DND-41 (cell line): ENCODE data around the gene FRZB.

Experiments
- ATAC-seq: fragments of 200-7000 bp; cut with Tn5 transposase; 3 replicates; pipeline ENCODE4 v1.9.1; 2021; ENCODE audit warnings: low read depth; ENCODE audit not compliant: insufficient read depth
- DNase-seq: peaks from one replicate; pipeline ENCODE4 v3.0.0-alpha.2; 2020
- H2AFZ ChIP-seq: 2 replicates; pipeline ENCODE4 v1.6.0; 2012; ENCODE audit warnings: low read depth, low read length
- H3K27ac ChIP-seq: 2 replicates; pipeline ENCODE4 v1.5.1; 2012; ENCODE audit warnings: low read length, inconsistent platforms
- H3K27me3 ChIP-seq: fragments of 200-600 bp; sonication (generic); 2 replicates; pipeline ENCODE4 v1.6.0; 2012; ENCODE audit warnings: low read length, mild to moderate bottlenecking, inconsistent platforms; ENCODE audit not compliant: insufficient read depth, poor library complexity
- H3K36me3 ChIP-seq: 2 replicates; pipeline ENCODE4 v1.5.1; 2012; ENCODE audit warnings: low read length, inconsistent platforms; ENCODE audit not compliant: insufficient read depth
- H3K4me1 ChIP-seq: 2 replicates; pipeline ENCODE4 v1.5.1; 2012; ENCODE audit warnings: mild to moderate bottlenecking, low read length; ENCODE audit not compliant: insufficient read depth
- H3K4me2 ChIP-seq: 2 replicates; pipeline ENCODE4 v1.6.0; 2012; ENCODE audit warnings: mild to moderate bottlenecking, moderate library complexity, low read length, inconsistent platforms; ENCODE audit not compliant: insufficient read depth
- H3K4me3 ChIP-seq, 2 experiments: fragments of 200-600 bp in 1 of 2; shearing (Covaris generic) in 1 of 2; 2 replicates each; pipeline ENCODE4 v1.5.1; 2012 to 2016; ENCODE audit warnings: inconsistent platforms in 2 of 2, low read length in 2 of 2, mild to moderate bottlenecking in 2 of 2, low read depth in 1 of 2, moderate library complexity in 1 of 2
- H3K79me2 ChIP-seq: 2 replicates; pipeline ENCODE4 v1.6.0; 2012; ENCODE audit warnings: low read length, inconsistent platforms; ENCODE audit not compliant: insufficient read depth
- H3K9ac ChIP-seq: 2 replicates; pipeline ENCODE4 v1.6.0; 2012; ENCODE audit warnings: low read depth, mild to moderate bottlenecking, inconsistent platforms, low read length, moderate library complexity
- H3K9me3 ChIP-seq: 2 replicates; pipeline ENCODE4 v1.5.1; 2012; ENCODE audit warnings: low read length, moderate library complexity, mild to moderate bottlenecking, inconsistent platforms; ENCODE audit not compliant: insufficient read depth, severe bottlenecking
- H4K20me1 ChIP-seq: 2 replicates; pipeline ENCODE4 v1.6.0; 2012; ENCODE audit warnings: low read length; ENCODE audit not compliant: insufficient read depth
- EZH2 ChIP-seq: IDR thresholded peaks from 3 replicates; pipeline ENCODE4 v1.6.1; 2012; ENCODE audit warnings: borderline replicate concordance, low read depth, mild to moderate bottlenecking, moderate library complexity, low read length, inconsistent platforms; ENCODE audit not compliant: severe bottlenecking
- TF ChIP-seq, protein P1 (sequence below): IDR thresholded peaks from 2 replicates; pipeline ENCODE4 v1.5.1; 2012; ENCODE audit warnings: borderline replicate concordance, low read length, moderate library complexity, mild to moderate bottlenecking; ENCODE audit not compliant: poor library complexity, severe bottlenecking; ENCODE audit errors: extremely low read depth

FRZB gene

DNA sequence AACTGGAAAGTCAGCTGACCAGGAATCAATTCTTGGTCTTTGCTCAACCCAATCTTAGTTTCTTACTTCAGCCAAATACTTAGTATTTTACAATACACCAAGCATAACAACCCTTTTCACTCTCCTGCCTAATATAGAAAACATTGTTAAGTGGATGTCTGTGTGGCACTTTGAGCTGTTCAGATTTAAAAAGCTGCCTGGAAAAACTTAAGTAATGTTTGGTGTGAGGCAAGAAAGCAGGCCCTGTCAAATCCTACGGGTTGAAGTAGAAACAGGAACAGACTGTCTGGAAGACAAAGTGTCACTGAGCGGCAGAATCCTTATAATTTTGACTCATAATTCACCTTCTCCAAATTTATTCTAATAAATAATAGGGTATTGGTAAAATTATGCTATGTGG is 37.1 kb upstream of the FRZB start:
- no peak overlapping the region for H3K9ac ChIP-seq
- no peaks in the 10 kb centered on the region for H3K4me1 ChIP-seq
- no peak overlapping the region for H3K27ac ChIP-seq
- no peak for ATAC-seq
- DNase-seq, result no peak
- no peaks in the 10 kb centered on the region for H3K9me3 ChIP-seq
- H3K4me2 ChIP-seq, result no peak overlapping the region
- no peak for TF ChIP-seq EZH2
- TF ChIP-seq, protein P1, sequence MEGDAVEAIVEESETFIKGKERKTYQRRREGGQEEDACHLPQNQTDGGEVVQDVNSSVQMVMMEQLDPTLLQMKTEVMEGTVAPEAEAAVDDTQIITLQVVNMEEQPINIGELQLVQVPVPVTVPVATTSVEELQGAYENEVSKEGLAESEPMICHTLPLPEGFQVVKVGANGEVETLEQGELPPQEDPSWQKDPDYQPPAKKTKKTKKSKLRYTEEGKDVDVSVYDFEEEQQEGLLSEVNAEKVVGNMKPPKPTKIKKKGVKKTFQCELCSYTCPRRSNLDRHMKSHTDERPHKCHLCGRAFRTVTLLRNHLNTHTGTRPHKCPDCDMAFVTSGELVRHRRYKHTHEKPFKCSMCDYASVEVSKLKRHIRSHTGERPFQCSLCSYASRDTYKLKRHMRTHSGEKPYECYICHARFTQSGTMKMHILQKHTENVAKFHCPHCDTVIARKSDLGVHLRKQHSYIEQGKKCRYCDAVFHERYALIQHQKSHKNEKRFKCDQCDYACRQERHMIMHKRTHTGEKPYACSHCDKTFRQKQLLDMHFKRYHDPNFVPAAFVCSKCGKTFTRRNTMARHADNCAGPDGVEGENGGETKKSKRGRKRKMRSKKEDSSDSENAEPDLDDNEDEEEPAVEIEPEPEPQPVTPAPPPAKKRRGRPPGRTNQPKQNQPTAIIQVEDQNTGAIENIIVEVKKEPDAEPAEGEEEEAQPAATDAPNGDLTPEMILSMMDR, result no peak
- H3K27me3 ChIP-seq, result no peaks in the 10 kb centered on the region
- H4K20me1 ChIP-seq, result no peaks in the 10 kb centered on the region
- H2AFZ ChIP-seq, result no peak overlapping the region
- no peaks in the 10 kb centered on the region for H3K79me2 ChIP-seq
- H3K36me3 ChIP-seq, result no peaks in the 10 kb centered on the region
- H3K4me3 ChIP-seq, result no peak overlapping the region

DNA sequence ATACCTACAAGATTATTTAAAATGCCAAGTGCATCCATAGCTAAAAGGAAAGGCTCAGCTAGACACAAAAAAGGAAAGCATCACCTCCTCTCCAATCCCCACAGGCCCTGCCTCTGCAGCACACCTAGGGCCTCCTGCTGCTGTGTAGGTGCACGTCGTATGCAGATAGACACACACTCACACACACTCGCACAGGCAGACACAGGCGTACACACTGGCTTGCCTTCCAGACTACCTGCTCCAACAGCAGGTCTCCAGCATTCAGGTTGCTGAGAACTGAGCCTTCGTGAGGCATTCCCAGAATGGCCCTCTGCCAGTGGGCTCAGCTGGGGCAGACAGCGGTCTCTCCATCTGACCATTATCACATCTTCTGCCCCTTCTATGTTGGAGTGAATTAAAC is 35.3 kb upstream of the FRZB start:
- ATAC-seq, result no peak
- Histone ChIP-seq H3K36me3 (no peaks in the 10 kb centered on the region), H3K4me1 (no peaks in the 10 kb centered on the region), H3K4me3 (no peak overlapping the region), H4K20me1 (no peaks in the 10 kb centered on the region), H3K4me2 (no peak overlapping the region), H3K27ac (no peak overlapping the region), H3K27me3 (no peaks in the 10 kb centered on the region), H3K79me2 (no peaks in the 10 kb centered on the region), H2AFZ (no peak overlapping the region), H3K9me3 (no peaks in the 10 kb centered on the region), H3K9ac (no peak overlapping the region)
- TF ChIP-seq, protein P1, result no peak
- no peak for TF ChIP-seq EZH2
- DNase-seq, result no peak

DNA sequence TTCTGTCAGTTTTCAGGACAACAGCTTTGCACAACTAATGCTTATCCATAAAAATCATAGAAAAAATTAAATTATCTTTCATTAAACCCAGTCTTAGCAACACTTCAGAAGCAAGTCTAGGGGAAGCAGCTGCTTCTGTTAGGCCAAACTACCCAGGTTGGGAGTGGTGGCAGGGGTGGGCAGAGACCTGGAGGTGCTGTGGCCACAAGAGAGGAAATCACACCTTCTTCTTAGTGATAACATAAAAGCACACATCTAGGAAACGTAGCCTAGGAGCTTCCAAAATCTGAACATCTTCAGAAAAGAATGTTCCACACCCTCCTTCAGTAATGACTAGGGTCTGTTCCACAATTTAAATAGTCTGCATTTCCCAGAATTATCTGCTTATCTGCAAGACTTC is 32.3 kb upstream of the FRZB start:
- Histone ChIP-seq H3K27me3 (no peaks in the 10 kb centered on the region), H4K20me1 (no peaks in the 10 kb centered on the region), H3K4me3 (no peak overlapping the region), H3K27ac (no peak overlapping the region), H2AFZ (no peak overlapping the region), H3K9ac (no peak overlapping the region), H3K36me3 (no peaks in the 10 kb centered on the region), H3K4me1 (no peaks in the 10 kb centered on the region), H3K9me3 (no peaks in the 10 kb centered on the region), H3K4me2 (no peak overlapping the region), H3K79me2 (no peaks in the 10 kb centered on the region)
- ATAC-seq (no peak), DNase-seq (no peak)
- no peak for TF ChIP-seq EZH2
- TF ChIP-seq, protein P1, result no peak

DNA sequence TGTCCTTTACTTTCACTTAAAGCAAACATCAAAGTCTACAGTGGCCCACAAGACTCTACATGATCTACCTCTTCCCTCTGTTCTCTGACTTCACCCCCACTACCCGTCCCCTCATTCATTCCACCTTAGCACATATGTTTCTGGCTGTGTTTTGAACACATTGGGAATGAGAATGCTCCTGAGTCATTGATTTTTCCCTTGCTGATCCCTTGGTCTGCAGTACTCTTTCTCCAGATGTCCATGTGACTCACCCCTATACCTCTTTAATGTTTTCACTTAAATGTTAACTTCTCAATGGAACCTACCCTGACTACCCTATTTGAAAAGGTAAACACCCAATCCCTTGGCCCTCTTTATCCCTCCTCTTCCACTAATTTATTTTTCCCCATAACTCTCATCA is 30.7 kb upstream of the FRZB start:
- no peaks in the 10 kb centered on the region for H3K4me1 ChIP-seq
- no peak for DNase-seq
- TF ChIP-seq EZH2, result no peak
- TF ChIP-seq, protein P1, result no peak
- H3K9ac ChIP-seq, result no peak overlapping the region
- no peaks in the 10 kb centered on the region for H3K9me3 ChIP-seq
- ATAC-seq, result no peak
- H3K27me3 ChIP-seq, result no peaks in the 10 kb centered on the region
- no peak overlapping the region for H3K4me2 ChIP-seq
- no peak overlapping the region for H3K4me3 ChIP-seq
- no peaks in the 10 kb centered on the region for H4K20me1 ChIP-seq
- H3K36me3 ChIP-seq, result no peaks in the 10 kb centered on the region
- no peak overlapping the region for H3K27ac ChIP-seq
- H3K79me2 ChIP-seq, result no peaks in the 10 kb centered on the region
- H2AFZ ChIP-seq, result no peak overlapping the region
